HepG2 (cell line): ENCODE data around the gene MAN2A2. TPM values are rescaled to one million over a fixed set of nuclear protein-coding genes. Genes with fewer than 3 reads are reported as not detected.

Source experiments
- HNRNPUL1 ChIP-seq: fragments of 200-400 bp; formaldehyde crosslinking; IDR thresholded peaks from 2 replicates; pipeline ENCODE4 v1.6.1; 2017; ENCODE audit warnings: low read depth, mild to moderate bottlenecking, low read length, moderate library complexity
- NR2C2 ChIP-seq: sonication (generic); formaldehyde crosslinking; IDR thresholded peaks from 2 replicates; pipeline ENCODE4 v1.4.0; 2020; ENCODE audit warnings: missing genetic modification reagents, mild to moderate bottlenecking, moderate library complexity, borderline replicate concordance
- PHF8 ChIP-seq: sonication (generic); formaldehyde crosslinking; IDR thresholded peaks from 2 replicates; pipeline ENCODE4 v1.5.0; 2020; ENCODE audit warnings: missing genetic modification reagents
- SP140L ChIP-seq: sonication (generic); formaldehyde crosslinking; IDR thresholded peaks from 2 replicates; pipeline ENCODE4 v1.4.0; 2020; ENCODE audit warnings: missing genetic modification reagents, borderline replicate concordance
- SRSF9 ChIP-seq: fragments of 200-400 bp; formaldehyde crosslinking; IDR thresholded peaks from 2 replicates; pipeline ENCODE4 v1.6.1; 2018; ENCODE audit warnings: borderline replicate concordance, mild to moderate bottlenecking, low read depth, low read length; ENCODE audit not compliant: insufficient read depth, poor library complexity, severe bottlenecking
- U2AF2 ChIP-seq: fragments of 200-400 bp; formaldehyde crosslinking; IDR thresholded peaks from 2 replicates; pipeline ENCODE4 v1.6.1; 2017; ENCODE audit warnings: low read depth, mild to moderate bottlenecking, low read length
- ZNF124 ChIP-seq: sonication (generic); formaldehyde crosslinking; IDR thresholded peaks from 2 replicates; pipeline ENCODE4 v1.4.0; 2020; ENCODE audit warnings: missing genetic modification reagents
- ZNF17 ChIP-seq: sonication (generic); formaldehyde crosslinking; IDR thresholded peaks from 2 replicates; pipeline ENCODE4 v1.5.0; 2020; ENCODE audit warnings: mild to moderate bottlenecking, missing genetic modification reagents
- ZNF205 ChIP-seq: IDR thresholded peaks from 2 replicates; pipeline ENCODE4 v1.6.1; 2018; ENCODE audit warnings: missing biosample characterization, missing genetic modification reagents
- ZNF232 ChIP-seq: sonication (generic); formaldehyde crosslinking; IDR thresholded peaks from 2 replicates; pipeline ENCODE4 v1.4.0; 2020; ENCODE audit warnings: missing genetic modification reagents, borderline replicate concordance
- ZNF235 ChIP-seq: sonication (generic); formaldehyde crosslinking; IDR thresholded peaks from 2 replicates; pipeline ENCODE4 v1.8.1; 2023; ENCODE audit warnings: mild to moderate bottlenecking, missing genetic modification reagents, borderline replicate concordance
- ZNF343 ChIP-seq: sonication (generic); formaldehyde crosslinking; IDR thresholded peaks from 2 replicates; pipeline ENCODE4 v1.4.0; 2020; ENCODE audit warnings: mild to moderate bottlenecking, missing genetic modification reagents
- ZNF460 ChIP-seq: sonication (generic); formaldehyde crosslinking; IDR thresholded peaks from 2 replicates; pipeline ENCODE4 v1.5.1; 2020; ENCODE audit warnings: missing genetic modification reagents, mild to moderate bottlenecking, borderline replicate concordance
- ZNF614 ChIP-seq: IDR thresholded peaks from 2 replicates; pipeline ENCODE4 v1.6.1; 2018; ENCODE audit warnings: missing biosample characterization, missing genetic modification reagents, inconsistent platforms, borderline replicate concordance
- ZNF737 ChIP-seq: sonication (generic); formaldehyde crosslinking; IDR thresholded peaks from 2 replicates; pipeline ENCODE4 v1.5.0; 2020; ENCODE audit warnings: missing genetic modification reagents, mild to moderate bottlenecking, borderline replicate concordance
- ZNF878 ChIP-seq: sonication (generic); formaldehyde crosslinking; IDR thresholded peaks from 2 replicates; pipeline ENCODE4 v1.8.1; 2023; ENCODE audit warnings: mild to moderate bottlenecking, missing genetic modification reagents, moderate library complexity
- ZSCAN21 ChIP-seq: sonication (generic); formaldehyde crosslinking; IDR thresholded peaks from 2 replicates; pipeline ENCODE4 v1.8.0; 2022; ENCODE audit warnings: mild to moderate bottlenecking, missing genetic modification reagents, moderate library complexity, borderline replicate concordance
- polyA plus RNA-seq, 8 experiments: library from polyadenylated mRNA; depleted of rRNA in 3 of 8; stranded (reverse) in 7 of 8; unstranded in 1 of 8; fragments of >200 nt; fragmentation: Illumina TruSeq in 4 of 8; extraction: Trizol in 4 of 8; gene quantifications; 2 replicates each; pipeline versions ENCODE4 v1.2.1 to v1.2.3, GENCODE V29; 2011 to 2016; ENCODE audit warnings: low read depth in 4 of 8, missing spikeins in 1 of 8, mixed read lengths in 1 of 8; ENCODE audit not compliant: insufficient read depth in 1 of 8
- total RNA-seq, 5 experiments: library from RNA; depleted of rRNA; stranded (reverse); fragments of >200 nt; fragmentation: Illumina TruSeq; extraction: Trizol; gene quantifications; 2 replicates each; pipeline ENCODE4 v1.2.3, GENCODE V29; 2016; ENCODE audit warnings: low read depth in 1 of 5
- TF ChIP-seq, protein P1 (sequence below): sonication (generic); formaldehyde crosslinking; IDR thresholded peaks from 2 replicates; pipeline ENCODE4 v1.4.0; 2020; ENCODE audit warnings: missing genetic modification reagents, borderline replicate concordance
- TF ChIP-seq, protein P2 (sequence below): sonication (generic); formaldehyde crosslinking; IDR thresholded peaks from 2 replicates; pipeline ENCODE4 v1.4.0; 2020; ENCODE audit warnings: missing genetic modification reagents
- TF ChIP-seq, protein P3 (sequence below): sonication (generic); formaldehyde crosslinking; IDR thresholded peaks from 2 replicates; pipeline ENCODE4 v1.4.0; 2020; ENCODE audit warnings: mild to moderate bottlenecking, missing genetic modification reagents

MAN2A2 gene
- total and polyA plus RNA-seq, 2 of the 13 experiments (the other 11 are each of a cell fraction or from before 2014, with no cell fraction given), result 17.5 to 51.5 TPM

DNA sequence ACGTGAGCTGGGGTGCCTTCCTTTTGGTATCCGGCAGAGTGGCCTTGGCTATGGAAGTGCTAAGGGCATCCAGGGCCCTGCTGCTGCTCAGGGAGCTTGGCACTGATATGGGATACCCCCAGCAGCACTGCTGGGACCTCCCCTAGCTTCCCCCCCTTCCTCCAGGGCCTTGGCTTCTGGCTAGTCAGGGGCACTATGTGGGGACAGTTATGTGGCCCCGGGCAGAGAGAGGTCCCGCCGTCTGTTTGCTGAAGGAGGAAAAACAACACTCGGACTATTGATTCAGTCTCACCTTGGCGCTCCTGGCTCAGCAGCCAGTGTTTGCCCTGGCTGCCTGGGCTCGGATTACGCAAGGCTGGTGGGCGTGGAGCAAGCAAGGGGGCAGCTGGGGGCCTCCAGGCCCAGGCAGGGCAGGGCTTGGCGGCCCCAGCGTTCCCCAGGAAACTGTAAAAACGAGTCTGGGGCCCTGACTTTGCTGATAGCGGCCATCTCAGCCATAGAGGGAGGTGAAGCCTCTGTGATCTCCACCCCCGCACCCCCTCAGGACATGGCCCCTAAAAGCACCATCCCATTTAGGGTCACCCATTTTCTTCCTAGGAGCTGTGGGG, 29.0 kb upstream of the MAN2A2 start (continued):
- TF ChIP-seq ZNF614 (peak; percentile 80; the same call in 1 of the 2 replicates), SRSF9 (no peak), ZSCAN21 (CRISPR knock-in tag) (peak; percentile 98), NR2C2 (peak; percentile 84), U2AF2 (no peak), ZNF737 (CRISPR knock-in tag) (no peak; the same call in 1 of the 2 replicates), HNRNPUL1 (no peak), ZNF460 (peak; percentile 67; the same call in 1 of the 2 replicates), SP140L (CRISPR knock-in tag) (peak; percentile 83; the same call in 1 of the 2 replicates), ZNF232 (CRISPR knock-in tag) (no peak), ZNF124 (CRISPR knock-in tag) (peak; percentile 83), PHF8 (peak; percentile 74), ZNF343 (CRISPR knock-in tag) (peak; percentile 85), ZNF17 (CRISPR knock-in tag) (no peak), ZNF205 (CRISPR knock-in tag) (peak; percentile 98), ZNF235 (CRISPR knock-in tag) (no peak), ZNF878 (CRISPR knock-in tag) (0 out of 2 replicates have a peak, but pooled peaks have one; percentile 92)
- TF ChIP-seq, protein P1, sequence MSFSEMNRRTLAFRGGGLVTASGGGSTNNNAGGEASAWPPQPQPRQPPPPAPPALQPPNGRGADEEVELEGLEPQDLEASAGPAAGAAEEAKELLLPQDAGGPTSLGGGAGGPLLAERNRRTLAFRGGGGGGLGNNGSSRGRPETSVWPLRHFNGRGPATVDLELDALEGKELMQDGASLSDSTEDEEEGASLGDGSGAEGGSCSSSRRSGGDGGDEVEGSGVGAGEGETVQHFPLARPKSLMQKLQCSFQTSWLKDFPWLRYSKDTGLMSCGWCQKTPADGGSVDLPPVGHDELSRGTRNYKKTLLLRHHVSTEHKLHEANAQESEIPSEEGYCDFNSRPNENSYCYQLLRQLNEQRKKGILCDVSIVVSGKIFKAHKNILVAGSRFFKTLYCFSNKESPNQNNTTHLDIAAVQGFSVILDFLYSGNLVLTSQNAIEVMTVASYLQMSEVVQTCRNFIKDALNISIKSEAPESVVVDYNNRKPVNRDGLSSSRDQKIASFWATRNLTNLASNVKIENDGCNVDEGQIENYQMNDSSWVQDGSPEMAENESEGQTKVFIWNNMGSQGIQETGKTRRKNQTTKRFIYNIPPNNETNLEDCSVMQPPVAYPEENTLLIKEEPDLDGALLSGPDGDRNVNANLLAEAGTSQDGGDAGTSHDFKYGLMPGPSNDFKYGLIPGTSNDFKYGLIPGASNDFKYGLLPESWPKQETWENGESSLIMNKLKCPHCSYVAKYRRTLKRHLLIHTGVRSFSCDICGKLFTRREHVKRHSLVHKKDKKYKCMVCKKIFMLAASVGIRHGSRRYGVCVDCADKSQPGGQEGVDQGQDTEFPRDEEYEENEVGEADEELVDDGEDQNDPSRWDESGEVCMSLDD (CRISPR knock-in tag), result peak; percentile 92; the same call in 1 of the 2 replicates
- TF ChIP-seq, protein P2, sequence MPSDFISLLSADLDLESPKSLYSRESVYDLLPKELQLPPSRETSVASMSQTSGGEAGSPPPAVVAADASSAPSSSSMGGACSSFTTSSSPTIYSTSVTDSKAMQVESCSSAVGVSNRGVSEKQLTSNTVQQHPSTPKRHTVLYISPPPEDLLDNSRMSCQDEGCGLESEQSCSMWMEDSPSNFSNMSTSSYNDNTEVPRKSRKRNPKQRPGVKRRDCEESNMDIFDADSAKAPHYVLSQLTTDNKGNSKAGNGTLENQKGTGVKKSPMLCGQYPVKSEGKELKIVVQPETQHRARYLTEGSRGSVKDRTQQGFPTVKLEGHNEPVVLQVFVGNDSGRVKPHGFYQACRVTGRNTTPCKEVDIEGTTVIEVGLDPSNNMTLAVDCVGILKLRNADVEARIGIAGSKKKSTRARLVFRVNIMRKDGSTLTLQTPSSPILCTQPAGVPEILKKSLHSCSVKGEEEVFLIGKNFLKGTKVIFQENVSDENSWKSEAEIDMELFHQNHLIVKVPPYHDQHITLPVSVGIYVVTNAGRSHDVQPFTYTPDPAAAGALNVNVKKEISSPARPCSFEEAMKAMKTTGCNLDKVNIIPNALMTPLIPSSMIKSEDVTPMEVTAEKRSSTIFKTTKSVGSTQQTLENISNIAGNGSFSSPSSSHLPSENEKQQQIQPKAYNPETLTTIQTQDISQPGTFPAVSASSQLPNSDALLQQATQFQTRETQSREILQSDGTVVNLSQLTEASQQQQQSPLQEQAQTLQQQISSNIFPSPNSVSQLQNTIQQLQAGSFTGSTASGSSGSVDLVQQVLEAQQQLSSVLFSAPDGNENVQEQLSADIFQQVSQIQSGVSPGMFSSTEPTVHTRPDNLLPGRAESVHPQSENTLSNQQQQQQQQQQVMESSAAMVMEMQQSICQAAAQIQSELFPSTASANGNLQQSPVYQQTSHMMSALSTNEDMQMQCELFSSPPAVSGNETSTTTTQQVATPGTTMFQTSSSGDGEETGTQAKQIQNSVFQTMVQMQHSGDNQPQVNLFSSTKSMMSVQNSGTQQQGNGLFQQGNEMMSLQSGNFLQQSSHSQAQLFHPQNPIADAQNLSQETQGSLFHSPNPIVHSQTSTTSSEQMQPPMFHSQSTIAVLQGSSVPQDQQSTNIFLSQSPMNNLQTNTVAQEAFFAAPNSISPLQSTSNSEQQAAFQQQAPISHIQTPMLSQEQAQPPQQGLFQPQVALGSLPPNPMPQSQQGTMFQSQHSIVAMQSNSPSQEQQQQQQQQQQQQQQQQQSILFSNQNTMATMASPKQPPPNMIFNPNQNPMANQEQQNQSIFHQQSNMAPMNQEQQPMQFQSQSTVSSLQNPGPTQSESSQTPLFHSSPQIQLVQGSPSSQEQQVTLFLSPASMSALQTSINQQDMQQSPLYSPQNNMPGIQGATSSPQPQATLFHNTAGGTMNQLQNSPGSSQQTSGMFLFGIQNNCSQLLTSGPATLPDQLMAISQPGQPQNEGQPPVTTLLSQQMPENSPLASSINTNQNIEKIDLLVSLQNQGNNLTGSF (CRISPR knock-in tag), result no peak
- TF ChIP-seq, protein P3, sequence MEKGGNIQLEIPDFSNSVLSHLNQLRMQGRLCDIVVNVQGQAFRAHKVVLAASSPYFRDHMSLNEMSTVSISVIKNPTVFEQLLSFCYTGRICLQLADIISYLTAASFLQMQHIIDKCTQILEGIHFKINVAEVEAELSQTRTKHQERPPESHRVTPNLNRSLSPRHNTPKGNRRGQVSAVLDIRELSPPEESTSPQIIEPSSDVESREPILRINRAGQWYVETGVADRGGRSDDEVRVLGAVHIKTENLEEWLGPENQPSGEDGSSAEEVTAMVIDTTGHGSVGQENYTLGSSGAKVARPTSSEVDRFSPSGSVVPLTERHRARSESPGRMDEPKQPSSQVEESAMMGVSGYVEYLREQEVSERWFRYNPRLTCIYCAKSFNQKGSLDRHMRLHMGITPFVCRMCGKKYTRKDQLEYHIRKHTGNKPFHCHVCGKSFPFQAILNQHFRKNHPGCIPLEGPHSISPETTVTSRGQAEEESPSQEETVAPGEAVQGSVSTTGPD (CRISPR knock-in tag), result peak; percentile 99
